ENCODE results near the gene C1QL1.

DNA sequence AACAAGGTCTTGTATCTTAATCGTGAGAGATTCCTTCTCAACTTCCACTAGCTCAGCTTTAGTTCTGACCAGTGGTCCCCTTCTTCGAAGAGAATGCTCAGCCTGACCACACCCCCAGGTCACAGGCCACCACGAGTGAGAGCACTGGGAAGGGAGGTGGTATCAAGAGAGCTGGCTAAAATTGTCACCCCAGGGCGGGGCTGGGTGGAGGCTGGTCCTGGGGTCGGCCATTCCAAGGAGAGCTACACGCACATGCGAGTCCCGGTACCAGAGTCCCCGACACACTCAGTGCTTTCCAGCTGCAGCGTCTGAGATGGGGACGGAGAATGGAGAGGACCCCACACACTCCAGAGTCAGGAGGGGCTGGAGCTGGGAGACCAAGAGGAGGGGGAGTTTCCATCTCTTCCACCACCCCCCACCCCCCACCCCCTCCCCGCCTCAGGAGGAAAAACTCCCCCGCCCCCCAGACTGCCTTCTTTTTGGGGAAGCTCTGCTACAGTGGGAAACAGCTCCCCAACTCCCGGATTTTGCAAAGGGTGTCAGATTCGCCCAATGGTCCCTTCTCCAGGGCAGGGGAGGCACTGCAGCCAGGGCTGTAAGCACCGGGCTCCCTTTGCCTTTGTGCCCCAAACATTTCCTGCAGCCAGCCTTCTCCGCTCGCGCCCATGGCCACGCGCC is 1.6 kb downstream of the C1QL1 start:
- no peak for TF ChIP-seq POLR2A (IDR thresholded peaks at IDR 0.05)
- no peak for TF ChIP-seq CTCF (IDR thresholded peaks at IDR 0.05 in 4 of 5, conservative IDR thresholded peaks at IDR 0.05 in 1 of 5)

All from gastrocnemius medialis (tissue), 4 donors.